Activated T-helper 1 cell treated with anti-CD3 and anti-CD28 coated beads, Interleukin-2, amount 50 U/mL, for 16 hours (primary cell): Measurements from ENCODE around the gene C1orf122.
"Not testable (repeated sequence)": the region's sequence is repeated elsewhere in the genome, so short reads cannot be mapped to it uniquely, and the experiment has no call there.

Experiments used
- DNase-seq, 2 donors: peaks; one replicate each; pipeline ENCODE4 v3.0.0-alpha.2; 2020; ENCODE audit warnings: low read depth in 1 of 2, low spot score in 1 of 2

Gene C1orf122

DNA sequence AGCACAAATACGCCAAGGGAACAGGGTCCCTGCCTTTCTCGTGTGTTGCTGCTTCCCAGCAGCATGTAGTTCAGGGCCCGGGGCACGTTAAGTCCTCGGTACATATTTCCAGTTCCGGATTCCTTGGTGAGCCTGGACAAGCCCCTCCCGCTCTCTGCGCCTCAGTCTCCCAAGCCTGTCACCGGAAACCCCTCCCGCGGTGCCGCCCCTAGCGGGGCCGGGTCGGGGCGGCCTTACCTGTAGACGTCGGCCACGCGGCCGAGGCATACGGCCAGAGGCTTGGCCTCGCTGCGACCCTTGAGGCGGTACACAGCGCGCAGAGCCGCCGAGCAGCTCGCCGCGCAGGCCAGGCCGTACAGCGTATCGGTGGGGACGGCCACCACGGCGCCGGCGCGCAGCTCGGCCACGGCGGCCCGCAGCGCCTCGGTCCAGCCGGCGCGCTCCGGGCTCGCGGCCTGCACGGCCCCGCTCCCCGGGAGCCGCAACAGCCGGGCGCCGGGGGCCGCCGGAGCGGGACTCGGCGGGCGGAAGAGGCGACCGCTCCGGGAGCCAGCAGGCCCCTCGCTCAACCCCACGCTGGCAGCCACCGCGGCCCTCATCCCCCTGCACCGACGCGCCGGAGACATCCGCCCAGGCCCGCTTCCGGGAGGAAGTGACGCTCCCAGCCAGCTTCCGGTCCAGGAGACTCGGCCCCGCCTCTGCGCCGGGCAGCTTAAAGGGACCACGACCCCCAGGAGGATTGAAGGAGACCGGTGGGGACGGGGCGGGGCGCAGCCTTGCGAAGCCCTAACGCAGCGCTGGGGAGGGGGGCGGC is at the start of gene C1orf122, which contains the start of gene YRDC:
Gene C1orf122 (plus strand): TSS at position 236 of the 814 bp plus-strand sequence. CDS start 615 bp downstream, outside the sequence.
Gene YRDC (minus strand): TSS at position 654 of the 814 bp plus-strand sequence. CDS start 28 bp downstream, at position 626.
- DNase-seq = peak; percentile 88 to 89

DNA sequence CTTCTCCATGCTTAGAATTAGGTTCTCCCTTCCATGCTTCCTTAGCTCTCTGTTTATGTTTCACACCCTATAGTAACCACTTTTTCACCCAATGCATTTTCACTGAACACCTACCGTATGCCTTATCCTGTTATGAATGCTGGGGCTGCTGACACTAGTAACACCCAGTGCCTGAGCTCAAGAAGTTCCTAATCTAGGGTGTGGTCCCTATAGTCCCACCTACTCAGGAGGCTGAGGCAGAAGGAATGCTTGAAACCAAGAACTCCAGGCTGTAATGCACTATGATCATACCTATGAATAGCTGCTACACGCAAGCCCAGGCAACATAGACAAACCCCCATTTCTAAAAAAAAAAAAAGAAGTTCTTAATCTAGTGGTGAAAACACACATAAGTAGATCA is 48.1 kb upstream of the C1orf122 start:
- no peak for DNase-seq

DNA sequence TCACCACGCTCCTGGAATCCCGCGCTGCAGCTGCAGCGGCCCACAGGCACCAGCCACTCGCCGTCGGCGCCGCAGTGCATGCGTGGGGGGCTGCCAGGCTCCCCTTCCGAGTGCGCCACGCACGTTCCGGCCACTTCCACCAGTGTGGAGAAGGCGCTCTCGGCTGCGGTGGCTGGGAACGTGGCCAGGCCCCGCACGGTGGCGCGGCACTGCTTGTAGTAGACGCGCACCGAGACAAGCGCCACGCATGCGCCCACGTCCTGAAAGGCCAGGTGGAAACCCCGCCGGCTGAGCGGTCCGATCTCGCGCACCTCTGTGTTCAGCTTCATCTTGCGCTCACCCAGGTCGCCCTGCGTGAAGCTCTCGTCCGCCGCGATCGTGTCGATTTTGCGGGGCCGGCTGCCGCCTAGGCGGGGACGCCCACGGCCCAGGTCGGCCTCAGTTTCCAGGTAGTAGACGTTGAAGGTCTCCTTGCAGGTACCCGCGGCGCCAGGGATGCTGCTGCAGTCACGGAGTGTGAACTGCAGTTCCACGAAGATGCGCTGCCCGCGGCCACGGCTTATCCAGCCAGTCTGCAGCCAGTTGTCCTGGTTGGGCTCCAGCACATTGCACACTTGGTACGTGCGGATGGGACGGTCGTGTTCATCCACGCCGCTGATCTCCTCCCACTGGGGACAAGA is 46.0 kb upstream of the C1orf122 start:
- DNase-seq = no peak

DNA sequence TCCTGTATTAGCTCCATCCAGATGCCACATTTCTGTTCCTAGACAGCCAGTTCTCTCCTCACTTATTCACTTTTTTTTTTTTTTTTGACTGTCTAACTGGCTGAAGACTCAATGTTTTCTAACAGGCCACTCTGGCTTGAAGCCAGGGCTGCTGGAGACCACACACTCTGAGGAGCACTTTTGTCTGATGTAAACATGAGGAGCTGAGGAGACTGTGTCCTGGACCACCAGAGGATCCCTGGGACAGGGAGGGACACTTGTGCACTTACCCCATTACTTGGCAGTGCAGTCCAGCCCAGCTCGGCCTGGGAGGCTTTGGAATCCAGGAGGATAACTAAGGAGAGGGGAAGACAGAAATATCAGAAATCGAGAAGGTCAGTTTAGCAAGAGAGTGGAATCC is 45.1 kb upstream of the C1orf122 start:
- DNase-seq = no peak

DNA sequence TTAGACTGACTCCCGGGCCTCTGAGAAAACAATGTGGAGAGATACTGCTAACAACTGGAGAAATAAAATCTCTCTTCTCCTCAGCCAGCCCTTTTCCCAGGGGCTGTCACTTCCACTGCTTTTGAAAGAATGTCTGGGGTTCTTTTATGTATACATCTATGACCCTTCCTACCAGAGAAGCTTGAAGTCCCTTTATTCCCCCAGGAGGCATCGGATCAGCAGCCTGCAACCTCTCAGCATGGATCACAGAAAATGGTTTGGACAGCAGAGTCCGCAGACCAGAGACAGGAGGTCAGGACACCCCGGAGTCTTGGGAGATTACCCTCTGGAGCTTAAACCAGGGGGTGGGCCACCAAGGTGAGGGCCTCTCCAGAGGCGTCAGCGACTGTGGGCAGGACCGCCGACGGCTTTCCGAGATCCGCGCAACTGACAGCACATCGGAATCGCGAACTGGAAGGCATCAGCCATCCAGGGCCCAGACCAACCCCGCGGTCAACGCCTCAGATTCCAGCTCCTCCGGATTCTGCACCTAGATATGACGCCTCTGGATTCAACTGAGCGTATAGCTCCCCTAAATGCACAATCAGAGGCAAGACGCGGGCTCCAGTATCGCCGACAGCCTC is 43.7 kb upstream of the C1orf122 start:
- DNase-seq = no peak

DNA sequence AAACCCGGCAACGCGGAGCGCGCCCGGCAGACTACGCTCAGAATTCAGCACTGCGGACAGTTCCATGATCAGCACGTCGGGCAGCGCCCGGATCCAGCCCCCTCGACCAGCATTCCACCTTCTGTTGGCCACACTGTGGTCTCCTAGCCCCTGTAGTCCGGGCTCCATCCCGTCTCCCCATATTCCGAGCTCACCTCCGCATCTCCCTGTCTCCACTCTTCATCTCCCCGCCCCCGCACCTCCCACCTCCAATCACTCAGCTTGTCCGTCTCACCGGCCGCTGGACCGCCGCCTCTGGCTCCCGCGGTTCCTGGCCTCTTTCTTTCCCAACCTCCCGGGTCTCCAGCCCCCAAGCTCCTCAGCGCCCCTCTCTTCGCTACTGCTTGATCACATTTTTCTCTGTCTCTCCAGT is 43.2 kb upstream of the C1orf122 start:
- DNase-seq = no peak

DNA sequence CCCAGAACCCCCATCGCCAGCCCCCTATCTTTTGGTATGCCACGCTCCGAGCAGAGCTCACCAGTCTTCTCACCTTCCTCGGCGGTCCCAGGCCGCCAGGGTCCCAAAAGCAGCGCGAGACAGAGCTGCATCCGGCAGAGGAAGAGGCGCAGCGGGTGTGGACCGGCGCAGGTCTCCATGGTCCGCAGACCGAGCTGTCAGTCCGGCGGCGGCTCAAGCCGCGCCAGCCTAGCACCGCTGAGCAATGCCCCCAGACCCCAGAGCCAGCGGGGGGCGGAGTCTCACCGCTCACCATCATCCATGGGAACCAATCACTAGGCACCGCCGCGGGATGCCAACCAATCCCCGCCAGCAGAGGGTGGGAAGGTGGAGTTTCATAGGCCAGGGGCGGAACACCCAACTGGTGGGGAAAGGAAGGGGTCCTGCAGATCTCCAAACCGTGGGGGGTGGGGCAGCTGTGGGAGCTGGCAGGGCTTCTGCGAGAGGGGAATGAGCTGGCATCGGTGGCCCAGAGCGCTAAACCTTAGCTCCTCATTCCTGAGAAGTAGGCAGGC is 42.6 kb upstream of the C1orf122 start, which contains the start of gene EPHA10:
Gene EPHA10 (minus strand): TSS at position 233 of the 554 bp plus-strand sequence. CDS start 54 bp downstream, at position 179.
- no peak for DNase-seq

DNA sequence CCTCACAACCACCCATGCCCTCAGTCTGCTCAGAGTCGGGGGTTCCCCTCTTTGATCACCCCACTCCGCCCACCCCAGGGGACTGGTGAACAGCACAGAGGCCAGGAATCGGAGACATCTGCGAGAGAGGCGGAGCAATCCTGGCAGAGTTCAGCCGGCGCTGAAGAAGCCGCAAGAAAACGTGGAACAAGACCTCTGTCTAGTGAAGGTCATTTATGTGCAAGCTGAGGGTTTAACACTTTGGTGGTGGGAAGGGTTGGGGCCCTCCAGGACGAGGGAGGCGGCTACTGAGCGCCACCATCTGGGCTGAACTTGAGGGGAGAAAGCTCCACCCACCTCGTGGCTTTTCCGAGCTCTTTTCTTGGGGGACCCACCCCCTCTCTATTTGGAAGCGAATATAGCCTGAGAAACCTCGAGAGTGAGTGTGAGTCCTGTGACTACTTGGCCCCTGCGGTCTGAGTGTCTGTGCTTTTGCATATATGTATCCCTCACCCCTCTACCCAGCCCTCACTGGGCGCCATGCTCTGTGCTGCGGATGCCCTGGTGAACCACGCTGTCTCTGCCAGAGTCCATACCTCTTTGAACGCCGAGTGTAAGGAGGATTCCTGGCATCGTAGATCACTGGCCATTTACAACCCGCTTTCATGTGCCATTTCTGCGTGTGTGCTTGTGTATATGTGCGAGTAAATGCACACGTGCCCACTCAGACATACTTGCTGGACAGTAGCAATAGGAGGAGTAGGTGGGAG is 41.5 kb upstream of the C1orf122 start:
- no peak for DNase-seq

DNA sequence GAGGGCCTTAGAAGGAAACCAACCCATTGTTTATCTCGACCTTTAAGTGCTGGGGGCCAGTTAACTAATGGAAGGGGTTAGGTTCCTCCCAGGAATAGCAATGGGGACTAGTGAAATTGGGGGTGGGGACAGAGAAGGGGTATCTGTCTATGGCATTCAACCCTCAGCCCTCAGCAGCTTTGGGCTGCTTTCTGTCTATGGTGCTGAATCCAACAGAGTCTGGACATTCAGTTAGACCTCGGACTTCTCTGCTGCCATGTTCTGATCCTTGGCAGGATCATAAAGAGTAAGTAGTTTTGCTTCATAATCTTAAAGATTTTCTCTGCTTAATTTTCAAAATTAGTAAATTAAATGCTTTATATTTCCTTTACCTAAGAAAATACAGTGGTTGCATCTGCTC is 40.1 kb upstream of the C1orf122 start:
- DNase-seq = no peak

DNA sequence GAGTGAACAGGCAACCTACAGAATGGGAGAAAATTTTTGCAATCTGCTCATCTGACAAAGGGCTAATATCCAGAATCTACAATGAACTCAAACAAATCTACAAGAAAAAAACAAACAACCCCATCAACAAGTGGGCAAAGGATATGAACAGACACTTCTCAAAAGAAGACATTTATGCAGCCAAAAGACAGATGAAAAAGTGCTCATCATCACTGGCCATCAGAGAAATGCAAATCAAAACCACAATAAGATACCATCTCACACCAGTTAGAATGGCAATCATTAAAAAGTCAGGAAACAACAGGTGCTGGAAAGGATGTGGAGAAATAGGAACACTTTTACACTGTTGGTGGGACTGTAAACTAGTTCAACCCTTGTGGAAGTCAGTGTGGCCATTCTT is 36.1 kb upstream of the C1orf122 start:
- DNase-seq = not testable (repeated sequence)

DNA sequence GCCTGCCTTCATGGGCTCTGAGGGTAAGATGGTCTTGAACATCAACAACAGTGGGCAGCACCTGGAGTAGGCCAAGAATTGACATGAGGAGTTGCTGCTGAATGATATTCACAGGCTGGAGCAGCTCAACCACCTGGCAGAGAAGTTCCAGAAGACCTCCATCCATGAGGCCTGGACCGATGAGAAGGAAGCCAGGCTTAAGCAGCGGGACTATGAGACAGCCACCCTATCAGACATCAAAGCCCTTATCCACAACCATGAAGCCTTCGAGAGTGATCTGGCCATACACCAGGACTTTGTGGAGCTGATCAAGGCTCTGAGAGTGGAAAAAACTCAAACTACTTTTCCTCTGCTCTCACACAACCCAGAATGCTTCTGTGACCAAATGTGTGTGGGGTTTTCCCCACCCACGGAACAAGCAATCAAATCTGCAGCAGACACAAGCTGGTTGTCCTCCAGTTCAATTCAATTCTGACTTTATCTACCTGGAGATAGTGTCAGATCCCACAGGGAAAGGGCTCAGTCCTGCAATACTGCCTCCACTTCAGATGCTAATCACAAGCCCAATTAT is 30.6 kb upstream of the C1orf122 start:
- DNase-seq = no peak

DNA sequence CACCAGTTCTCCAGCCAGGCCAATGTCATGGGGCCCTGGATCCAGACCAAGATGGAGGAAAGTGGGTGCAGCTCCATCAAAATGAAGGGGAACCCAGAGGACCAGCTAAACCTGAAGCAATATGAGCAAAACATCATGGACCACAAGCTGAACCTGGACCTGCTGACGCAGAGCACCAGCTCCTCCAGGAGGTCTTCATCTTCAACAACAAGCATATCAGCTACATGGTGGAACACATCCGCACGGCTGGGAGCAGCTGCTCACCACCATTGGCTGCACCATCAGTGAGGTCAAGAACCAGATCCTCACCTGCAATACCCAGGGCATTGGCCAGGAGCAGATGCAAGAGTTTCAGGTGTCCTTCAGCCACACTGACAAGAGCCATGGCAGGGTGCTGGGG is 28.9 kb upstream of the C1orf122 start:
- DNase-seq = no peak

DNA sequence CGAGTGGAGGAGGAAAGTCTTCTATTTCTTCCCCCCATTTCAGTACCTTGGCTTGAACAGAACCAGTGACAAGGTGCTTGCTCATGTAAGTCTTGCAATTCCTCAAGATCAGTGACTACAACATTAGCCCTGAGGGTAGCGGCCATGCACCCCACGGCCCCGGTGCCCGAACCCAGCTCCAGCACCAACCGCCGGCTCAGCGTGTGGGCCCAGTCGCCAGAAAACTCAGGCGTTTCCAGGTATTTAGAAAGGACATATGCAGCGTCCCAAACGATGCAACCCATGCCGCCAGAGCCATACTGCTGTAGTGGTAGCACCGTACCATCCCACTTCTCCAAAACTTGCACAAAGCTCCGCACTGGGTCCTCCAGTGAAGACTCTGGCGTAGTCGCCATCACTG is 25.1 kb upstream of the C1orf122 start:
- DNase-seq = no peak

DNA sequence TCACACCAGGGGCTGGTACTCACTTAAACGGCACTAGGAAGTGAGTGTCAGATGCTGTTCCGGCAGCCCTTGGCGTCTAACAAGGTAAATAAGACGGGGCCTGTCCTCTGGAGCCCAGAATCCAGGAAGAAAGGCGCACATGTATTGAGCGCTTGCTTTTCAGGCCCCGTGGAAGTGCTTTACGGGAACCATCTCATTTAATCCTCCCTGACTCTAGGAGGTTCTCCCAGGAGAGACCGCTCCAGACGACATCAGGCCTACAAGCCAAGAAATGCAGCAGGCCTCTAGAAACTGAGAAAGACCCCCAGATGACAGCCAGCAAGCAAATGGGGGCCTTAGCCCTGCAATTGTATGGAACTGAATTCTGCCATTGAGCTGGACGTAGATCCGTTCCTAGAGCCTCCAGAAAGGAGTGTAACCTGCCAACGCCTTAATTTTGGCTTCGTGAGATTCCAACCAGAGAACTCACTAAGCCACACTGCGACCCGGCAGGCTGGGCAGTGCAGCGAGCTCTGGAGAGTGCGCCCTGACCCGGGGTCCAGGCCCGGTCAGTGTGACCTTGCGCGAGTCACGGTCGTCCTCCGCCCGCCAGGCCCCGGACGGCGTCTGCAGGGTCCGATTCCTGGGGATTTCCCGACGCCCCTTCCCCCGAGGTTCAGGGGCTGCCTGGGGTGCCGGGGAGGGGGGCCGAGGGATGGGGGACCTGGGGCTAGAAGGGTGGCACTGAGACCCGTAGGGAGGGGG is 14.5 kb upstream of the C1orf122 start:
- DNase-seq = no peak

DNA sequence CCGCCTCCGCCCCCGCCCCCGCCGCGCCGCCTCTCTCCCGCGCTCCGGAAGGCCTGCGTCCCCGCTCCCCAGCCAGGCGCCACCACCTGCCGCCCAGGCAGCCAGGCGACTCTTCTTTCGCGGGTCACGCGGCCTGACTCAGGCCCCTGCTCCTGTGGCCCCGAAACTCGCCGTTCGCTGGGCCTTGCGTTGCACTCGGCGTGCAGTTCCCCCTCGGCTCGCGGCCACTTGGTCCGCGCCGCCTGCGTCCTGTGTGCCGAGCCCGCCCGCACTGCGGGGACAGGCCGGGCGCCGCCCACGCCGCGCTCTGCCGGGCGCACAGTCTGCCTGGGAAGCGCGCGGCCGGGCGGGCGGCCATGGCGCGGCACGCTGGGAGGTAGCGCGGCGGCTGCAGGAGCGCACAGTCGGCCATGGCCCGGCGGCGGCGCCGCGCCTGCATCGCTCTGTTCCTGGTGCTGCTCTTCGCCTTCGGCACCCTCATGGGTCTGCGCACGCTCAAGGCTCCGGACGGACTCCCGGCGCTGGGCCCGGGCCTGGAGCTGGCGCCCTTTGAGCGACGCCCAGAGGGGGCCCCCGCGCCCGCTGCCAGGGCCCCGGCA is 13.7 kb upstream of the C1orf122 start, which contains the start of gene MANEAL:
Gene MANEAL (plus strand): TSS at position 75 of the 599 bp plus-strand sequence. CDS start 336 bp downstream, at position 411.
- no peak for DNase-seq

DNA sequence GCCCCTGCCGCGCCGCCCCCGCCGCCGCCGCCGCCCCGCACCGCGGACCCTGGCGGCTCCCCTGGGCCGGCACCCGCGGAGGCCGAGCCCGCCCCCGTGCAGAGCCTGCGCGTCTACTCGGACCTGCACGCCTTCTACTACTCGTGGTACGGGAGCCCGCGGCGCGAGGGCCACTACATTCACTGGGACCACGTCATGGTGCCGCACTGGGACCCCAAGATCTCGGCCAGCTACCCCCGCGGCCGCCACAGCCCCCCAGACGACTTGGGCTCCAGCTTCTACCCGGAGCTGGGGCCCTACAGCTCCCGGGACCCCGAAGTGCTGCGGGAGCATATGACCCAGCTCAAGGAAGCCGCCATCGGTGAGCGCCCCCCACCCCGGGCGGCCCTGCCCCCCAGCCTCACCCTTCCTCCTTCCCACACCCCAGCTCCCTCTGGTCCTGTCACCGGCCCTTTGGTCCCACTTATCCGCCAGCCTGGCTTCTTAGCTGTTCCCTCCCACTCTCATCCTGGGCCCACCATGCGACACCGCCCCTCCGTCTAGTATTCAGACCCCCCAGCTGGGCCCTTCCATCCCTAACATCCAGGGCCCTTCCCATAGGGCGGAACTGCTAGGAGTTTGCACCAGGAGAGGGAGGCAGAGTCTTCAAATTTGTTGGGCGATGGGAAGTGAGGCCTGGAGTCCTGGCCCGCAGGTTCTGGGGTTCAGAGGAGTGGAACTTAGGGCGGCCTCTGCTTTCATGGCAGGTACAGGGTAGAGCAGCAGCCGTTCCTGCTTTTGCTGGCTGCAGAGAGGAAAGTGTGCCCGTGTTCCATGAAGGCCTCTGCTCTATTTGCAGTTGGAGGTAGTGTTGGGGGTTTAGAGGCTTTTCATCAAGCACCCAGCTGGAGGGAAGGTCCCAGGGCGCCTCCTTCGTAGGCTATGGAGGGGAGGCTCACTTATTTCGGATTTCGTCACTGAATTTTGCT is 12.9 kb upstream of the C1orf122 start:
- no peak for DNase-seq

DNA sequence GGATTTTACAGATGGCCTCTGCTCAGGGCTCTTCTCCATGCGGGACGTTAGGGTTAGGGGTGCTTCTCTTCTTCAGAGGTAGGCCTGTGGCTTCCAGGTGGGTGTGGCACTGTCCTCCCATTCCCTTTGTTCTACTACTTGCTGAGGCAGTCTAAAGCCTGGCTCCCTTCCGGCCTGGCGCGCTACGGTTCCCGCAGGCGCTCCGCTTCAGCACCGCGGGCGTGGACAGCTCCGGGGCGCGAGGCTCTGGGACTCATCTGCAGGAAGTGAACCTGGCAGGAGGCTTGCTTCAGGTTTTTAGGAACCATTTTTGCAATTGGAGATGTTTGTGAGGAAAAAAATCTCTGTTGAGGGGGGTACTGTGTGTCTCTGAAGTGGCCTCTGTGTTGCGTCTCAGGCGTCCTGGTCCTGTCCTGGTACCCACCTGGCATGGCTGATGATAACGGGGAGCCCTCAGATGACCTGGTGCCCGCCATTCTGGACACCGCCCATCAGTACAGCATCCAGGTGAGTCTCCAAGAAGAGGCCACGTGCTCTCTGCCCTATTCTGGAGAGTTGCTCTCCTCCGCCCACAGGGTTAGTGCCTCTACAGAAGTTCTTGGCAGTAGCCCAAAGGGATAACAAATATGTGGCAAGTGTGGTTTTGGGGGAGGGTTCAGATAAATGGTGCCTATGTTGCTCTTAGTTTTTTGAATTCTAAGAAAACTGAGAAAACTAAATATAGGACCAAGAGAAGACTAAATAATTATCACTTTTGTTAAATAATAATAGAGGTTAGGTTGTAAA is 12.1 kb upstream of the C1orf122 start:
- DNase-seq = peak in 1 of 2 donors; percentile 17
